Mucosa of rectum (tissue), 2 donors: ENCODE measurements around the gene ZBTB17.
A peak's percentile ranks its signal among the peaks of the same experiment; 100 is the strongest.

Source experiments
- H3K27ac ChIP-seq, 2 donors: one replicate each; pipeline ENCODE4 v1.7.0; 2013; ENCODE audit warnings: inconsistent platforms in 2 of 2, low read depth in 2 of 2, low read length in 2 of 2
- H3K27me3 ChIP-seq, 2 donors: one replicate each; pipeline ENCODE4 v1.7.0; 2013; ENCODE audit warnings: low read length in 2 of 2; ENCODE audit not compliant: control insufficient read depth in 2 of 2, insufficient read depth in 2 of 2
- H3K36me3 ChIP-seq, 2 donors: one replicate each; pipeline ENCODE4 v1.7.0; 2013; ENCODE audit warnings: low read length in 2 of 2; ENCODE audit not compliant: control insufficient read depth in 2 of 2, insufficient read depth in 2 of 2
- H3K4me1 ChIP-seq, 2 donors: one replicate each; pipeline ENCODE4 v1.7.0; 2013; ENCODE audit warnings: low read length in 2 of 2, mild to moderate bottlenecking in 1 of 2; ENCODE audit not compliant: control insufficient read depth in 2 of 2, insufficient read depth in 2 of 2
- H3K4me3 ChIP-seq, 2 donors: one replicate each; pipeline ENCODE4 v1.7.0; 2013; ENCODE audit warnings: low read length in 2 of 2
- H3K9ac ChIP-seq, 2 donors: one replicate each; pipeline ENCODE4 v1.7.0; 2013; ENCODE audit warnings: low read length in 2 of 2, low read depth in 1 of 2, mild to moderate bottlenecking in 1 of 2
- H3K9me3 ChIP-seq, 2 donors: one replicate each; pipeline ENCODE4 v1.7.0; 2013; ENCODE audit warnings: low read length in 2 of 2; ENCODE audit not compliant: control insufficient read depth in 2 of 2
- donor health status: healthy.
- donor health status: Normal muscosa, but diverticular disease.

The ZBTB17 gene

GRCh38 chr1:16017461-16018303 lies 41.8 kb upstream of the ZBTB17 start, which contains the start of gene HSPB7:
TSS of gene HSPB7 (minus strand) at chr1:16018043. CDS start at chr1:16017963, 80 bp downstream.
- Histone ChIP-seq H3K4me3 (peak within 1 kb of the TSS in 1 of 2 donors; percentile 37), H3K27ac (peak within 1 kb of the TSS; percentile 65 to 76), H3K36me3 (no peaks in the 10 kb centered on the region), H3K9me3 (no peaks in the 10 kb centered on the region), H3K9ac (peak within 1 kb of the TSS in 1 of 2 donors; percentile 54), H3K4me1 (peaks cover 10 to 21% of the 10 kb centered on the region in 2 donors), H3K27me3 (peaks cover 0 to 9% of the 10 kb centered on the region in 2 donors)

- Histone ChIP-seq H3K4me3 (no peak overlapping the region), H3K9me3 (no peaks in the 10 kb centered on the region), H3K4me1 (peaks cover 14 to 24% of the 10 kb centered on the region in 2 donors), H3K36me3 (no peaks in the 10 kb centered on the region), H3K9ac (peak overlapping the region in 1 of 2 donors; percentile 54), H3K27ac (peak overlapping the region; percentile 65 to 76), H3K27me3 (peaks cover 0 to 3% of the 10 kb centered on the region in 2 donors)
Measured at GRCh38 chr1:16017076-16017460, 41.2 kb upstream of the ZBTB17 start.

DNA sequence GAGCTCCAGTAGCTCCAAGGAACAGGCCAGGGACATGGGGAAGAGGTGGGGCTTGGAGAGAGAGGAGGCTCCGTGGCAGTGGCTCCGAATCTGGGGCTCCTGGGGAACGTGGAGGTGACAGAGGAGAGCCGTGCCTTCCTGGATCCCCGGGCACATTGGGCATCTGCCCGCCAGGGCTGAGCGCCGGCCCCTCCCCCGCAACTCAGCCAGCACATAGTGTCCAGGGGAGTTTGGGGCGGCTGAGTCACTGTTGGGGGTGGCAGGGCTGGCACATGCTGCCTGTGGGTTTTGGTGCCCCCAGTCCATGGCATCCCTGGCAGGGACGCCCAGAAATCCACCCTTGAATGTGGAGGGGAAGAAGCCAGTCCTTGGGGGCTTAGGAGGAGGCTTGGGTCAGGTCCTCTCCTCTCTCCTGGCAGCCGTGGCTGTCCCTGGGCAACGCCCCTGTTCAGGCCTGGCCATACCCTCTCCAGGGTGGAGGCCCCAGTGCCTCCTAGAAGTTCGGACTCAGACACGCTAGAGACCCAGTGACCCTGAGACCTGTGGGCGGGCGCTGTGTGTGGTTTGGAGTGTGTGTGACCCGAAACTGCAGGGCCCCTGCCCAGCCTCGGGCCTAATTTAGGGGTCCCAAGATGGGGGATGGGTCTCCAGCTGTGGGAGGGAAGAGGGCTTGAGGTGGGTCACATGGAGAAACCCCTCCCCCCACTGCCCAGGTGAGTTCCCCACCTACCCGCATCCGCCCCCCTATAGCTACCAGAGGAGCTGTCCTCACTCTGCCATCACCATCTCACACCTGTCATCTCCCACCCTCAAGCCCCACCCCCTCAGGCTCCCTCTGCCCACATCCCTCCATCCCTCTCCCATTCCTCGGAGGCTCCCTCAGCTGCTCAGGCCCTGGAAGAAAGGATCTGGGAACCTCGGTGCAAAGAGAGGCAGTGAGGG lies 40.3 kb upstream of the ZBTB17 start:
- Histone ChIP-seq H3K9me3 (no peaks in the 10 kb centered on the region), H3K4me1 (peaks cover 14 to 24% of the 10 kb centered on the region in 2 donors), H3K36me3 (no peaks in the 10 kb centered on the region), H3K4me3 (no peak overlapping the region), H3K27ac (peak overlapping the region in 1 of 2 donors; percentile 43), H3K27me3 (no peaks in the 10 kb centered on the region), H3K9ac (no peak overlapping the region)

GRCh38 chr1:16015491-16015890 lies 39.6 kb upstream of the ZBTB17 start:
- Histone ChIP-seq H3K27ac (peak overlapping the region in 1 of 2 donors; percentile 38), H3K9ac (no peak overlapping the region), H3K4me3 (no peak overlapping the region), H3K36me3 (no peaks in the 10 kb centered on the region), H3K27me3 (no peaks in the 10 kb centered on the region), H3K9me3 (no peaks in the 10 kb centered on the region), H3K4me1 (peaks cover 14 to 24% of the 10 kb centered on the region in 2 donors)

GRCh38 chr1:16014509-16015482 lies 38.9 kb upstream of the ZBTB17 start:
- no peaks in the 10 kb centered on the region for H3K36me3 ChIP-seq
- no peaks in the 10 kb centered on the region for H3K27me3 ChIP-seq
- no peak overlapping the region for H3K4me3 ChIP-seq
- H3K9me3 ChIP-seq, result no peaks in the 10 kb centered on the region
- peak overlapping the region in 1 of 2 donors; percentile 38 for H3K27ac ChIP-seq
- peaks cover 14 to 24% of the 10 kb centered on the region in 2 donors for H3K4me1 ChIP-seq
- H3K9ac ChIP-seq, result no peak overlapping the region

DNA sequence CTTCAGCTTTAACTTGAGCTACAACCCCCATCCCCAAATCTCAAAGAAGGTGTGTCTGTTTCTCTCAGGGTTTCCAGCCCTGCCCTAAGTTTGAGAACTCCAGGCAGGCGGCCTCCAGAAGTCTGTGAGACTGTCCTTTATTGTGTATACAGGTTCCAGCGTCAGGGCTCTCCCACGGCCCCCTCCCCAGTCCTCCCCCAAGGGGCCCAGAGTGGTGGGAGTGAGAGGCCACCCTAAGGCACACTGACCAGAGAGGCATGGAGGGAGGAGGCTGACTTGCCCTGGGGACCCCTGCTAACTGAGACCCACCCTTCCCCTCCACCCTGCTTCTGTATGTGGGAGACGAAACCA lies 38.0 kb upstream of the ZBTB17 start:
- H3K4me1 ChIP-seq, result peaks cover 14 to 24% of the 10 kb centered on the region in 2 donors
- H3K9ac ChIP-seq, result peak overlapping the region in 1 of 2 donors; percentile 63
- no peaks in the 10 kb centered on the region for H3K9me3 ChIP-seq
- H3K36me3 ChIP-seq, result no peaks in the 10 kb centered on the region
- no peaks in the 10 kb centered on the region for H3K27me3 ChIP-seq
- H3K4me3 ChIP-seq, result peak overlapping the region in 1 of 2 donors; percentile 26
- peak overlapping the region; percentile 16 to 65 for H3K27ac ChIP-seq

- H3K9ac ChIP-seq, result peak overlapping the region in 1 of 2 donors; percentile 63
- H3K27ac ChIP-seq, result peak overlapping the region; percentile 32 to 65
- H3K4me3 ChIP-seq, result peak overlapping the region in 1 of 2 donors; percentile 49
- H3K27me3 ChIP-seq, result no peaks in the 10 kb centered on the region
- H3K4me1 ChIP-seq, result peaks cover 9 to 22% of the 10 kb centered on the region in 2 donors
- H3K9me3 ChIP-seq, result no peaks in the 10 kb centered on the region
- no peaks in the 10 kb centered on the region for H3K36me3 ChIP-seq
Measured at GRCh38 chr1:16013220-16013907, 37.5 kb upstream of the ZBTB17 start.

- Histone ChIP-seq H3K36me3 (no peaks in the 10 kb centered on the region), H3K27ac (peak overlapping the region; percentile 32 to 65), H3K9me3 (no peaks in the 10 kb centered on the region), H3K4me3 (peak overlapping the region; percentile 49 to 62), H3K4me1 (peaks cover 4 to 19% of the 10 kb centered on the region in 2 donors), H3K27me3 (no peaks in the 10 kb centered on the region), H3K9ac (peak overlapping the region in 1 of 2 donors; percentile 63)
Measured at GRCh38 chr1:16012590-16013219, 36.8 kb upstream of the ZBTB17 start.
